ENCODE data around the gene ARHGEF28. TPM values are rescaled to one million over a fixed set of nuclear protein-coding genes. Genes with fewer than 3 reads are reported as not detected.

Gene ARHGEF28
- total RNA-seq, 1 experiment from 2014 or later, result 6.1 TPM

- Histone ChIP-seq H2AFZ (ENCODE audit: low read depth, low read length, poor library complexity, severe bottlenecking) (no peak overlapping the region), H3K4me2 (ENCODE audit: low read length) (no peak overlapping the region), H3K36me3 (ENCODE audit: control insufficient read depth in 1 of 2, insufficient read depth in 2 of 2, low read length in 2 of 2) (no peaks in the 10 kb centered on the region), H3K27ac (ENCODE audit: low read depth, low read length) (no peak overlapping the region), H3K79me2 (ENCODE audit: insufficient read depth, low read length) (no peaks in the 10 kb centered on the region), H4K20me1 (ENCODE audit: insufficient read depth) (no peaks in the 10 kb centered on the region; the same call in 1 of the 2 replicates), H3K9me3 (ENCODE audit: control insufficient read depth in 1 of 2, insufficient read depth in 1 of 2, low read depth in 1 of 2, low read length in 2 of 2) (no peaks in the 10 kb centered on the region), H3K27me3 (ENCODE audit: insufficient read depth, low read length) (no peaks in the 10 kb centered on the region), H3K4me1 (ENCODE audit: control insufficient read depth in 1 of 2, insufficient read depth in 2 of 2, low read length in 2 of 2) (peaks cover 5 to 9% of the 10 kb centered on the region in 2 experiments; a peak in 2 of 4 replicates), H3K9ac (ENCODE audit: low read length) (no peak overlapping the region), H3K4me3 (replicated peaks in 1 of 2; ENCODE audit: low read depth in 1 of 2, low read length in 2 of 2) (no peak overlapping the region), H3K9me2 (ENCODE audit: insufficient read depth) (no peaks in the 10 kb centered on the region)
- intact Hi-C loops (cut with micrococcal nuclease), result no loop called here
- no TSS peak for BruUV-seq (replicated peaks)
- TF ChIP-seq ZNF274 (IDR thresholded peaks at IDR 0.05; ENCODE audit: low read depth, low read length) (no peak), ZFX (IDR thresholded peaks at IDR 0.05) (no peak), MAX (IDR thresholded peaks at IDR 0.05) (no peak), CTCF (IDR thresholded peaks at IDR 0.05 in 2 of 3, conservative IDR thresholded peaks at IDR 0.05 in 1 of 3; ENCODE audit: borderline replicate concordance in 1 of 3, insufficient read depth in 1 of 3, low read depth in 2 of 3, low read length in 2 of 3) (no peak), EGR1 (IDR thresholded peaks at IDR 0.05; ENCODE audit: low read depth) (no peak), ELF1 (IDR thresholded peaks at IDR 0.05; ENCODE audit: borderline replicate concordance, low read depth) (no peak), CBX3 (IDR thresholded peaks at IDR 0.05; ENCODE audit: low read depth) (no peak), FOSL1 (IDR thresholded peaks at IDR 0.05; ENCODE audit: low read depth) (no peak), TCF7L2 (IDR thresholded peaks at IDR 0.05; ENCODE audit: borderline replicate concordance, extremely low read depth, insufficient read depth, insufficient read length) (no peak), SRF (IDR thresholded peaks at IDR 0.05; ENCODE audit: low read depth) (no peak), ATF3 (IDR thresholded peaks at IDR 0.05) (no peak)
- ATAC-seq, result no peak
- RAD21 ChIA-PET (ENCODE audit: low non-redundant PET in 1 of 2, low total read pairs in 2 of 2, uncharacterized antibody in 2 of 2, unreplicated experiment in 2 of 2), result no interaction called here
- DNase-seq (ENCODE audit: low read depth, low spot score), result no peak
- CTCF ChIA-PET, result no interaction called here
- POLR2A ChIA-PET, result no interaction called here
These were observed 204.7 kb downstream of the ARHGEF28 start for GRCh38 chr5:73830646-73831045.
